Colon (tissue), 2 donors: ENCODE data around the gene ATF3.
"Not testable (repeated sequence)": the region's sequence is repeated elsewhere in the genome, so short reads cannot be mapped to it uniquely, and the experiment has no call there.

ENCODE experiments used
- FAIRE-seq: peaks from 2 replicates; lab custom pipeline; 2012; peaks lifted over from hg19 to GRCh38; lab: Jason Lieb, UNC
- donor health status: control.
- donor health status: control.

Gene ATF3

GRCh38 chr1:212651521-212651920, 43.0 kb downstream of the ATF3 start:
- FAIRE-seq = no peak

DNA sequence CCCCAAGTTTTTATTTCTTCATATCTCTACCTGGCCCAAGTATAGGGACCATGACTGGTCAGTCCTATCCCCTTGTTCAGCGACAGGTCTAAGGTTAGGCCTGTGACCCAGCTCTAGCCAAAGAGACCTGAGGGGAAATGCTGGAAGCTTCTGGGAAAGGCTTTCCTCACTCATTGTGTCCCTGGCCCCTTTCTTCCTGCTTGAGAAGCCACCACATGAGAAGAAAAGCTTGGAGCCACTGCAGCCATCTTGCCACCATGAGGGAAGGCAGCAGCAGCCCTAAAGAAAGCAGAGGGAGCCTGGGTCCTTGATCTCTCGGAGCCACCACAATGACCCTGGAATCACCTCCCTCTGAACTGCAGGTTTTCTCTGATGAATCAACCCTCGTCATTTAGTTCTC, 43.4 kb downstream of the ATF3 start:
- FAIRE-seq = no peak

- no peak for FAIRE-seq
These were observed 44.0 kb downstream of the ATF3 start for GRCh38 chr1:212652609-212653008.

DNA sequence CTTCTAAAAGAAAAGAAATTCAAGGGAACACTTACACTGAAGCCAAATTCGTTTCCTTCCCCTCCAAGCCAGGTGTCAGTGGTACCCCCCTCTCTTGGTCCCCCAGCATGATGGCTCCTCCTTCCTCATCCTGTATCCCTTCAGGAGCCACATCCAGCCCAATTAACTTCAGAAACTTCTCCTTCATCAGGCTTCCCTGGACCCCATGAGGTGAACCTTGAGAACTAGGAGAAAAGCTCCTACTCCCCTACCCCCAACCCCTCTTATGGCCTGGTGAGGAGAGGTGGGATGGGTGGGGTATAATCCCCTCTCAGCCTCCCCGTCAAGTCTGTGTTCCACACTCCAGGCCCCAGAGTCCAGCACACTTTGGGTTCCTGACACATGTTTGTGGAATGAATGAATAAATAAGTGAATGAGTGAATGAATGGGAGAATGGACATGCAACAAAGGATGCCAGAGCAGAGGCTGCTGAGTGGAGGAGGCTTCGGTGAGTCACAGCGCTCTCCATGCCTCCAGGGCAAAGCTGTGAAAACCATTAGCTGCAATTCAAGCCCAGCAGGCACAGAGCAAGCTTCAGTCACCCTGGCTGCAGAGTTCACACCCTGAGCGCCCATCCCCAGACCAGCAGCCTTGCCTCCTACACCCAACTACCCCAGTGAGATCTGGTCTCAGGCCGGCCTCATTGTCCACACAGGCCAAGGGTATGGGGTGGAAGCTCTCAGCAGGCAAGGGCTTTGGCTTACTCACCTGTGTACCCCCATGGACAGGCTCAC, 47.3 kb downstream of the ATF3 start:
- no peak for FAIRE-seq

GRCh38 chr1:212656730-212657129, 48.2 kb downstream of the ATF3 start:
- FAIRE-seq = no peak

DNA sequence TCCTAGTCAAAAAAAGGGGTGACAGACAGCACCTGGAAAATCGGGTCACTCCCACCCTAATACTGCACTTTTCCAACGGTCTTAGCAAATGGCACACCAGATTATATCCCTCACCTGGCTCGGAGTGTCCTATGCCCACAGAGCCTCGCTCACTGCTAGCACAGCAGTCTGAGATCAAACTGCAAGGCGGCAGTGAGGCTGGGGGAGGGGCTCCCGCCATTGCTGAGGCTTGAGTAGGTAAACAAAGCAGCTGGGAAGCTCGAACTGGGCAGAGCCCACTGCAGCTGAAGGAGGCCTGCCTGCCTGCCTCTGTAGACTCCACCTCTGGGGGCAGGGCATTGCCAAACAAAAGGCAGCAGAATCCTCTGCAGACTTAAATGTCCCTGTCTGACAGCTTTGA, 49.7 kb downstream of the ATF3 start:
- FAIRE-seq = not testable (repeated sequence)

DNA sequence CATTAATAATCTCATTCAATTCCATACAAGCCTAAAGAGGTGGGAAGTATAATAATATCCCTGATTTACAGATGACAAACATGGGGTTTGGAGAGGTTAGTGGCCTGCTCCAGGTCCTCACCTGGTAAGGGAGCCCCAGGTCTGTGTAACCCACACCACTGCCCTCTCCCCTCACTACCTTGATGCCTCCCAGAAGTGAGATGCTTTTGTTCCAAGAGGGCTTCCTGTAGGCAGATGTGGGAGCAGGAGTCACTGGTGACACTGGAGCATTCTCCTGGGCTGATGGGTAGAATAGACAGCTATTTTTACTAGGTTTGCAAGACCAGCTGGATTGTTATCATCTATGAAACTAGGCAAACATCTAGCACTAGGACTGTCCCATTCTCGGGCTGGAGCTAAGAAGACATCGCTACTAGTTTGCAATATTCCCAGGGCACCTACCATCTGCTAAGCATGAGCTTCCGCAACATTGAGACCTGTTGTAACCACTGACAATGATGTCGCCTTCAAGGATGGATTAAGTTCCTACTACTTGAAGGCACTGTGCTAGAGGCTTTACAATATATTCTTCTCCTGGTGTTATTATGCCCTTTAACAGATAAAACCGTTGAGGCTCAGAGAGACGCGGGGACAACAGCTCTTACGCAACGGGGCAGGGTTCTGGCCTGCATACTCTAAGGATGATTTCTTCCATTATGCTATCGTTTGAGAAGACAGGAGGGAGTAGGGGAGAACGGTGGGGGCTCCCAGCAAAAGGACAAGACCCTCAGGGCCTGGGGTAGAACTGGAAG, 56.0 kb downstream of the ATF3 start:
- FAIRE-seq = no peak

- FAIRE-seq = no peak
These were observed 56.9 kb downstream of the ATF3 start for GRCh38 chr1:212665241-212666115.

- no peak for FAIRE-seq
These were observed 57.7 kb downstream of the ATF3 start for GRCh38 chr1:212666116-212666775.

GRCh38 chr1:212667223-212668139, 58.9 kb downstream of the ATF3 start:
- no peak for FAIRE-seq

DNA sequence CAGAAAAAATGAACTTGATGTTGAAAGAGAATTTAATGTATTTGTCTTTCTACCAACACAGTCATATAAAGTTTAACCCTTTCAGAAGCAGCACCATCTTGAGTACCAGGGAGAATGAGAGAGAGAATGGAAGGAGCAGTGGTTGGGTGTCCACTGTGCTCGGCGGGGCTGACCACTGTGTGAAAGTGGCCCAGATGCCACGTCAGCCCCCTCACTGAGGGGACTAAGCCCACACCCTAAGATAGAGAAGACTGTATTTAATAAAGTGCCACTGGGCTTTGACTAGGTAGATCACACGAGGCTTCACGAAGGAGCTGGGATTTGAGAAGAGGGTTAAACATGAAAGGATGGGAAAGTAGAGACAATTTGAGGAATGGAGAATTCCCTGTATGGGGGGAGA, 59.9 kb downstream of the ATF3 start:
- no peak for FAIRE-seq

GRCh38 chr1:212669102-212669501, 60.5 kb downstream of the ATF3 start:
- no peak for FAIRE-seq

- no peak for FAIRE-seq
These were observed 61.0 kb downstream of the ATF3 start for GRCh38 chr1:212669600-212669999.

- FAIRE-seq = no peak
These were observed 61.7 kb downstream of the ATF3 start for GRCh38 chr1:212670301-212670700.
